Smooth muscle cell of the brain vasculature (primary cell): ENCODE measurements around the gene TBL1X.
"Not testable (repeated sequence)": the region's sequence is repeated elsewhere in the genome, so short reads cannot be mapped to it uniquely, and the experiment has no call there.

Source experiments
- DNase-seq: peaks from one replicate; pipeline ENCODE4 v3.0.0-alpha.2; 2012; ENCODE audit warnings: low read depth, low spot score

The TBL1X gene

GRCh38 chrX:9459186-9459748, 5.6 kb upstream of the TBL1X start:
- DNase-seq: no peak

DNA sequence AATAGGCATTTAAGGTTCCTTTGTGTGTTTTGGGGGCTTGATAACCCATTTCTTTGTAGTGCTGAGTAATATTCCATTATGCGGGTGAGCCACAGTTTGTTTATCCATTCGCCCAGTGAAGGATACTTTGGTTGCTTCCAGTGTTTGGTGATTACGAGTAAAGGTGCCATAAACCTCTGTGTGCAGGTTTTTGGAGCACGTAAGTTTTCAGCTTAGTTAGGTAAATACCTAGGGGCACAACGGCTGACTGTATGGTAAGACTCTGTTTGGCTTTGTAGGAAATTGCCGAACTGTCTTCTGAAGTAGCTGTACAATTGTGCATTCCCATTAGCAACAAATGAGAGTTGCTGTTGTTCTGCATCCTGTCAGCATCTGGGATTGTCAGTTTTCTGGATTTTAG, 3.8 kb upstream of the TBL1X start:
- DNase-seq: no peak

DNA sequence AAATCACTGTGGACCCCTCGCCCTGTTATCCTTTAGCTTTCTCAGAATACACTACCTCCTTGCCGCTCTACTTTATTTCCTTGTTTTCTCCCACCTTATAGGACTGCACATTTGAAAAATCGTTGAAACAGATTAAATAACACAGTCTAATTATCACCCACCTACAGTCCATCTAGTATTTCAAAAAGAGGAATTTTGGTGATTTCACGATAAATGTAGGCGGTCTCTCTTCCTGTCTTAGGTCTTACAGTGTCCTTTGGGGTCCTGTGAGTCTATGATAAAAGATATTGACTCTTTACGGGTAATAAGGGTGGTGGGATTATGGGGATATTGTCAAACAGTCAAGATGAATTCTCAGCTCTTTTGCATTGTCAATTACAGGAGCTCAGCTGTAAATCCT, 2.4 kb upstream of the TBL1X start:
- DNase-seq: no peak

GRCh38 chrX:9465380-9466123, 694 bp downstream of the TBL1X start:
- DNase-seq: no peak

GRCh38 chrX:9466124-9466495, 1.3 kb downstream of the TBL1X start:
- DNase-seq: no peak

DNA sequence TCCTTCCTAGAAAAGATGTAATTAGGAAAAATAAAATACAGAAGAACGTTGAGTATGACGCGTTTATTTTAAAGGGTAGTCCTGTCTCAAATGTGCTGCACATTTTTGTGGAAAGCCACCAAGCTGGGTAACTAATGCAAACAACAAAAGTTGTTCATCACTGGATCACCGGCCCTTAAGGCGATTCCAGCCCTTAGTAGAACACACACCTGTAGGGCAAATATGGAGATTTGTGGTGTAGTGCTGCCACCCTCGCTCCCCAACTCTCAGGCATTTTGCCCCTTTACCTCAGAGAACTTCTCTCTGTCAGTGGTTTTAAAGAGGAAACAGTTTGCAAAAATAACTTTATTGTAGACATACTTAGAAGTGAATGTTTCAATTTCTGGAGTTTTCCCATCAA, 1.9 kb downstream of the TBL1X start:
- DNase-seq: no peak

GRCh38 chrX:9467146-9467545, 2.3 kb downstream of the TBL1X start:
- DNase-seq: no peak

GRCh38 chrX:9467751-9468150, 2.9 kb downstream of the TBL1X start:
- no peak for DNase-seq

GRCh38 chrX:9471571-9471985, 6.7 kb downstream of the TBL1X start:
- DNase-seq: no peak

- DNase-seq: no peak
Observed at GRCh38 chrX:9473708-9474107, 8.8 kb downstream of the TBL1X start.

DNA sequence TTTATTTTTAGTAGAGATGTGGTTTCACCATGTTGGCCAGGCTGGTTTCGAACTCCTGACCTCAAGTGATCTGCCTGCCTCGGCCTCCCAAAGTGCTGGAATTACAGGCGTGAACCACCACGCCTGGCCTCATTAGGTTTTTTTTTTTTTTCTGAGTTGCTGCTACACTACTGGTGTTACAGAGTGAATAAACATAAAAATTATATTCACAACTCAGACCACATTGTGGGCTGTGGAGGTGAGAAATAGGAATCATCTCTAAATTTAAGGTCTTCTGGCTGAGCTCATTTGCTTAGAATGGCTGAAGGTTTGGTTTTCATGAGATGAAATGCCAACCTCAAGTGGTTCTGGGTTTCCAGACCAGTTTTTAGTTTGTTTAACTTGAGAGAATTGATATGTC, 10.6 kb downstream of the TBL1X start:
- not testable (repeated sequence) for DNase-seq

DNA sequence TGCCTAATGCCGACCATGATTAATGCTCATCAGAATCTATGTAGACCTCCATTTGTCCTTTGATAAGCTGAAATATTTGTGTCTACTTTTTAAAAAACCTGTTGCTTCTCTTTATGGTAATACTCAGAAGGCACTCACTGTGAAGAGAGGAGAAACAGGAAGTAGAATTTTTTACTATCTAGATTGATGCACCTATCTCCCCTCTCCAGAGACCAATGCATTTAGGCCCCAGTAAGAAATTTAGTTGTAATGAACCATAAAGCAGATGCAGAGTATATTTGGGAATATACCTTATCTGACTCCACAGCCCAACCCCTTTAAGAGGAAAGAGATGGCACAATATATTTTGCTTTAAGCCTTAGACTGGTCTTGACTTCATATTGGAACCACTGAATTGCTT, 11.1 kb downstream of the TBL1X start:
- DNase-seq: no peak

DNA sequence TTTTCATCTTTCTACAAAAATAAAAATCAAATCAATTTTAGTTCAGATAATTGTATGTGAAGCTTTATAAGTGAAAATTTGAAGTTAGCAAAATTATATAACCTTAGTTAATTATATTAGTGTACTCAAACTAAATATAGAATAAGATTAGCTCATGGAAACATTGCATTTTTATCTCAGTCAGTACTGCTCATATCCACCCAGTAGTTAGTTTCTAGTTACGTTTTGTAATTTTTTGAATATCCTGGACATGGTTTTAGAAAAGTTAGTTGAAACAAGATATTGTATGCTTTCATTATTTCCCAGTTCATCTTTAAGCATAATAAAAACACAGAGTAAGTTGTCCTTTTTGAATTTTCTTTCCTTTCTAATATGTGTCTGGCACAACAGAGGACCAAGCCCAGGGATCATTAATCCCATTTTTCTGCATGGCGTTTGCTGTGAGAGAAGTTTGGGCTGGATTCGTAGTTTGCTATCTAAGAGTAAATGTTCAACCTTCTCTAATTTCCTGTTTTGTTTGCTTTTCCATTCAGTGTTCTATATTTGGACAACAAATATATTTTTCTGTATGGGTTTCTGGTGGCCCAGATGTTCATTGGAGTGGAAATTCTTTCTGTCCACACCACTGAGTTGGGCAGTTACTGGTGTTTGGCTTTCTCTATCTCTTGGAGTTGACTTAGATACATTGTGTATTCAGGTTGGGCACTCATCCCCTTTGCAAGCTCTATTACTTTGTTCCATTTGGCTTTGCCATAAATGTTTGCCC, 12.1 kb downstream of the TBL1X start:
- no peak for DNase-seq

- no peak for DNase-seq
Observed at GRCh38 chrX:9482408-9482807, 17.6 kb downstream of the TBL1X start.

GRCh38 chrX:9482837-9483236, 18.0 kb downstream of the TBL1X start:
- no peak for DNase-seq

- DNase-seq: no peak
Observed at GRCh38 chrX:9483376-9483775, 18.5 kb downstream of the TBL1X start.

DNA sequence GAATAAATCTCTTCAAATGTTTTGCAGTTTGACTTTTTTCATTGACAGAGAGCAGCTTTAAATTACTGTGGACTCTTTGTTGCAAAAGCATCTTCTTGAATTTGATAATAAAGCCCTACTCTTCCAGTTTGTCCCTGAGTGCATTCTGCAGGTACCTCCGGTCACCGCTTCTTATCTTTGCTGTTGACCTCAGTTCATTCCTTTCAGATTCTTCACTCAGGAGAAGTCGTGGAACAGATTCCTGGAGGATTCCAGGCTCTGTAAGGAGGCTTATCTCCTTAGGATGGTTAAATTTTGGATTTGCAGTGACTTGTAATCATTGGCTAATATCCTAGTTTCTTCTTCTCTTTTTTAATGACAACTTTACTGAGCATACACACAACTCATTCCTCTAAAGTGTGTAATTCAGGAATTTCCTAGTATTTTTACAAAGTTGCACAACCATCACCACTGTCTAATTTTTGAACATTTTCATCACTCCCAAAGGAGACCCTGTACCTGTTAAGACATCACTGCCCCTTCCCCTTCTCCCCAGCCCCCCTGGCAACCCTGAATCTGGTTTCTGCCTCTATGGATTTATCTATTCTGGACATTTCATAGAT, 22.0 kb downstream of the TBL1X start:
- no peak for DNase-seq

- DNase-seq: no peak
Observed at GRCh38 chrX:9488586-9488985, 23.7 kb downstream of the TBL1X start.

GRCh38 chrX:9489234-9489633, 24.4 kb downstream of the TBL1X start:
- DNase-seq: no peak

- no peak for DNase-seq
Observed at GRCh38 chrX:9492901-9493300, 28.0 kb downstream of the TBL1X start.

GRCh38 chrX:9493936-9494335, 29.1 kb downstream of the TBL1X start:
- DNase-seq: no peak

- DNase-seq: no peak
Observed at GRCh38 chrX:9494771-9495170, 29.9 kb downstream of the TBL1X start.

DNA sequence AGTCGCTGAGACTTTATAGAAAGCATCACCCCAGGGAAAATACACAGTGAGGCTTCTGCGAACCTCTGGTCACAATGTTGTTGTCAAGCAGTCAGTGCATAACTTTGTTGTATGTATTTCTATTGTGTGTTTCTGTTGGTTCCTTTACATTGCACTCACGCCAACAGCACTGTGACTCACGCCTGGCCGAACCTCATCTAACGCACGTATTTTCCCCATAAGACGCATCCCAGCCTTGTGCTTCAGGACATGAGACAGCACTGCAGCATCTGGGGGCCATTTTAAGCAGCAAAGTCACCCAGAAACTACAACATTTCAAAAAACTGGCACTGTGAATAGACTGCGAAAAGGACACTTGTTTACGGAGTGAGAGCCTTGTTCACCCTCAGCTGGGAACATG, 30.6 kb downstream of the TBL1X start:
- no peak for DNase-seq
